Hippocampal formation (tissue), 2 donors: Measurements from ENCODE around the gene SPEG.
A peak's percentile ranks its signal among the peaks of the same experiment; 100 is the strongest.

ENCODE experiments used
- DNase-seq, 2 donors: peaks; one replicate each; lab custom pipeline; 2025; lab: John Stamatoyannopoulos, UW

The SPEG gene

GRCh38 chr2:219423652-219424377 is 10.8 kb upstream of the SPEG start:
- DNase-seq: no peak

GRCh38 chr2:219425238-219426067 is 9.2 kb upstream of the SPEG start:
- DNase-seq: no peak

DNA sequence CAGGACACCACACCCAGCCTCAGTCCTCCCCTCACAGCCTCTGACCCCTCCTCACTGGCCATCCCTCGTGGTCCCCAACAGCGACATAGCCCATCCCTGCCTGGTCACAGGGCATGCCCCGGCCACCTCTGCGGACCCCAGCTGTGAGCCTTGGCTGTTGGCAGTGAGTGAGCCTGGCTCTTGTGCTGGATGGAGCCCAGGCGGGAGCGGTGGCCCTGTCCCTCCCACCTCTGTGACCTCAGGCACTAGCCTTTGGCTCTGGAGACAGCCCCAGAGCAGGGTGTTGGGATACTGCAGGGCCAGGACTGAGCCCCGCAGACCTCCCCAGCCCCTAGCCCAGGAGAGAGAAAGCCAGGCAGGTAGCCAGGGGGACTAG is 8.6 kb upstream of the SPEG start:
- no peak for DNase-seq

DNA sequence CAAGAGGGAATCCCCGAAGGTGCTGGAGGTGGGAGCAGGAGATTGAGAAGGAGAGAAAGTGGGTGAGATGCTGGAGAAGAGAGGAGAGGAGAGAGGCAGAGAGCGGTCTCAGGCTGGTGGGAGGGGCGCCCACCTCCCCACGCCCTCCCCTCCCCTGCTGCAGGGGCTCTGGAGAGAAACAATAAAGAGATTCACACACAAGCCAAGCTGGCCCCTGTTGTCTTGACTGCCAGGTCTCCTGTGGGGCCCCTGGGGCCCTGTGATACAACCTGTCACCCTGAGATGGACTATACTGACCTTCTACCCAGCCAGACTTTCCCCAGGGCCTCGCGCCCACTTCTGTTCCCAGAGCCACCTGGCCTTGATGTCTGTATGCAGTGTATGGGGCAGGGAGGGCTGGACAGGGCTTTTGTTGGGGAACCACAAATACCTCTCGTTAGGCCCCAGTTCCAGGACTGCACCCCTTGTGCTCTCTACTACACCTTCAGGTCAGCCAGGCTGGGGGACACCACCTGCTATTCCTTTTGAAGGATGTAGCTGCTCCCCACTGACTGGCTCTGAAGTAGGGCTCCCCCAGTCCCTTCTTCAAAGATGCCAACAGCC is 8.0 kb upstream of the SPEG start:
- DNase-seq: no peak

DNA sequence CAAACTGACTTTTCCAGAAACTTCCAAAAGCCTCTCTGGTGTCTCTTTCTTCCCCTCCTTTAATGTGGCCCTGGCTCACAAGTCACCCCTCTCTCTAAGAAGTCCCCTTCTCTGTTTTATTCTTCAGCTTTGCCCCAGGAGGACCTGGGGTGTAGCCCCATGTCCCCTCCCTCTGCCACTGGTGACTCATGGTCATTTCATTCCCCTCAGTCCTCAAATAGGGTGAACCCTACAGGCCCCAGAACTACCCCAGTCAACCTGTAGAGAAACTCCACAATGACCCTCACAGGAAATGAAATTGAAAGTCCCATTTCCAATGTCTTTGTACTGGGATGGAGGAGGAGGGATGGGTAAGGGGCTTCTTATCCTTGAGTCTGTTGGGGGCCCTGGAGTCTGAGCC is 6.2 kb upstream of the SPEG start:
- DNase-seq: no peak

GRCh38 chr2:219429958-219430606 is 4.6 kb upstream of the SPEG start:
- DNase-seq: no peak

GRCh38 chr2:219430633-219431615 is 3.7 kb upstream of the SPEG start:
- DNase-seq: peak in 1 of 2 donors; percentile 9

GRCh38 chr2:219433666-219434467 is 776 bp upstream of the SPEG start:
- DNase-seq: no peak

GRCh38 chr2:219434468-219434717 is 250 bp upstream of the SPEG start:
- no peak for DNase-seq

DNA sequence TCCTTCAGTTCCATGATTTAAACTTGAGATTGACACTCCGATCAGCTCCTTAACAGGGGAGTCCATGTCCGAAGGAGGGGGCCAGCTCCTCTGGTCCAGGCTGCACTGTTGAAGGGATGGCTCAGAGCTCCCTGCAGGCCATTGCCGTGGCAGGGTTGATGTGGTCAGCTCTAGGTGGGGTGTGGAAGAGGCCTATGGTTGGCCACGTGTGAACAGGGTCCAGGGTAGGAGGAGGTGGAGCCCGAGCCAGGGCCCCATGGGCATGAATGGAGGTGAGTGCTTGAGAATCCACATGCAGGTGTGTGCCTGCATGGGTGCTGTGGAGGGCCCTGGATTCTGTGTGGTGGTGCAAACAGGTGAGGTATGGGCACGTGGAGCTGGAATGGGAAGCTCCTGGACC is 1.1 kb downstream of the SPEG start:
- no peak for DNase-seq

- DNase-seq: no peak
Measured at GRCh38 chr2:219436491-219436890, 1.8 kb downstream of the SPEG start.

DNA sequence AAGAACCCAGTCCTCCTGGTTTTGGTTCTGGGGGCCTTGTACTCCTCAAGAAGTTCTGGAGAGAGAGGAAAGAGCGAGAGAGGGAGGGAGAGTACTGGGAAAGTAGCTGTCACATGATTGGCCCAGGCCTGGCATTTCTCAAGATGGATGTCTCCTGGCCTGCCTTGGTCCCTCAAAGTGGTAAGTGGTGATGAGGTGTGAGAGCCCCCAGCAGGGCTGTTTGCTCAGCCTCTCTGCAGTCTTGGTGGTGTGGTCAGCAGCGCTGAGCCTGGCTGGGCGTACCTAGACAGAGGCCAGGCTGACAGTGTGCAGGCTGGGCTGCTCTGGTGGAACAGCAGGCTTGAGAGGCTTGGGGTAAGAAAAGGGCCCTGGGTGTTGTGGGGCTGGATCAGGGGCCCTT is 2.5 kb downstream of the SPEG start:
- no peak for DNase-seq

DNA sequence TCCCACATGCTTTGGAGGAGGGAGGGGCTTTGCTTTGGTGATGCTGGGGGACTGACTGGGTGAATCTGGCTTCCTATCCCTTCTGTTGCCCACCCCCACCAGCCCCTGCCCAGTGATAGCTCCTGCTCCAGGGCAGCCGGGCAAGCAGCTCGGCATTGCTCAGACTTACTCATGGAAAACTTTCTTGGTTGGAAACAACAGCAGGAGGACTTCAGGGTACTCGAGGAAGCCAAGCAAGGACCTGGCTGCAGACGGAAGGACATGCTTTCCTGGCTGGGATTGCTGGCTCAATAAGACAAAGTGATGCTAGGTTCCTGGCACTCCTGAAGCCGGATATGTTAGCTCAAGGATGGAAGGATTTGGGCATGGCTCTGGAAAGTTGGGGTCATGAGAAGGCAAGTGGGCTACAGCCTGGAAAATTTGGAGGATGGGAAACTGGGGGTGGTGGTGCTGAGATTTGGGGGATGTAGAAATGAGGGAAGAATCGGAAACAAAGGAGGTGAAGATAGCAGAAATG is 3.1 kb downstream of the SPEG start:
- no peak for DNase-seq

DNA sequence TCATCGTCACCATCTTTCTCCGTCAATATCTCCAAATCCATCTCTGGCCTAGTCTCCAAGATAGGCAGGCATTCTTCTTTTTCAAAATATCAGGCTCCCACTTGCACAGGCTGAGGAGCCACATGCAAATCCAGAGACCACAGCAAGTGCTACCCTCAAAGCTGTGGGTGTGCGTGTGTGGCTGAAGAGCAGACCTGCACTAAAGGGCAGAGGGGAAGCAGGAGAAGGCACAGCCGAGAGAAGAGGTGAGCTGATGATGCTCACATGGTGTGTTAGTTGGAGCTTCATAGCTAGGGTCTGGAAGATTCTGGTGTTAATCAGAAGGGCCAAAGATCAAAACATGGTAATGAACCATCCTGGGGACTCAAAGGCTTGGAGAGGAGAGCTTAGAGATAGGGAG is 3.8 kb downstream of the SPEG start:
- no peak for DNase-seq

GRCh38 chr2:219439506-219439905 is 4.9 kb downstream of the SPEG start:
- DNase-seq: no peak

DNA sequence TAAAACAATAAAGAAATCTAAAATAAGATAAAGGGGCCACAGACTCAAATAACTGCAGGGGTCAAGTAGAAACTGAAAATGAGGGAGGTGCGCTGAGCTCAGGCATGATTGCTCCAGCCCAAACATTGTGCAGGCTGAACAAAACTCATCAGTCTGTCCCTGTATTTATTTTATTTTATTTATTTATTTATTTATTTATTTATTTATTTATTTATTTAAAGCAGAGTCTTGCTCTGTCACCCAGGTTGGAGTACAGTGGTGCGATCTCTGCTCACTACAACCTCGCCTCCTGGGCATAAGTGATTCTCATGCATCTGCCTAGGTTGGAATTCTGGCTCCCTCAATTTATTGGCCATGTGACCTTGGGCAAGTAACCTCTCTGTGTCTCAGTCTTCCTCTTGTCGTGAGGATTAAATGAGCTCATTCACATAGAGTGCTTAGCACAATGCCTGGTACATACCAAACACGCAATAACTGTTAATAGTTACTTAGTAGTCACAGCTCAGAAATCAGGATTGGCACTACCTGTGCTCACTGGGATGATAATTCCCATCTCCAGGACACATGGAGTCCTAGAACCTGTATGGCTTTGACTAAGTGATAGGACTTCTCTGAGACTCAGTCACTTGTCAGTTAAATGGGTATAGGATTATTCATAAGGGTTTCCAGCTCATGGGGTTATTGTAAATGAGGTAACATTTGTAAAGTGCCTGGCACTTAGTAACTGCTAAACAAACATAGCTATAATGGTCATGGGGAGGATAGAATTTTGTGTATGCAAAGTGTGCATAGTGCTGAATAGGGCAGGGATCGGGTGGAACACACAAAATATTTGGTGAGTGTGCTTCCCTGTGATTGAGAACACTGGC is 6.0 kb downstream of the SPEG start:
- DNase-seq: no peak

DNA sequence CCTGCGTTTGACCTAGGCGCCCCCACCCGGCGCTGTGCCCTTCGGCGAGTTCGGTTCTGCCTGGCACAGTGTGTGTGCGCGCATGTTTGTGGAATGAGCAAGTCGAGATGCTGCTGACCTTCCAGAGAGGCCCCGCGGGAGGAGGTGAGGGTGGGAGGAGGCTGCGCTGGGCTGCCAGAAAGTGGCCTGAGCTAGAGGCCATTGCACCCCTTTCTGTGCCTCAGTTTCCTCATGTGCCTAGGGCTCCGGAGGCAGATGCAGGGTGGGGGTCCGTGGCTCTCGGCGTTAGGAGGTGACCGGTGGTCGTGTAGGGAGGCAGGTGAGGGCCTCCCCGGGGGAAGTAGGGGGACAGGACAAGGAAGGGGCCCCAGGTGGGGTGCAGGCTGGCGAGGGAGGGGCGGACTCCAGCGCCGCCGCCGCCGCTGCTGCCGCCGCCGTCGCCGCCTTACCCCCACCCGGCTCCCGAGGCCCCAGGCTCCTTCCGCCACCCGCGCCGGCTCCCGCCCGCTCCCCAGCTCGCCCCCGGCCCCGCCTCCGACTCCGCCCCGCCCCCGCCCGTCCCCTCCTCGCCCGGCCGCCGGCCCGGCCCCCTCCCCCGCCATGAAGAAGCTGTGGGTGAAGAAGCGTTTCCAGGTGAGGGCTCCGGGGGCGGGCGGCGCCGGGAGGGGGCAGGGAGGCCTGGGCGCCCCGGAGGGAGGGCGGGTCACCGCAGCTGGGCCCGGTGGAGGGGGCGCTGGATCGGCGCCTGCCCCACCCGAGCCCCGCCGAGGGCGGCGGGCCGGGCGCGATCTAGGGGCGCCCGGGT is 7.0 kb downstream of the SPEG start:
- no peak for DNase-seq

GRCh38 chr2:219442256-219443015 is 7.8 kb downstream of the SPEG start:
- no peak for DNase-seq
